ENCODE results near the gene KRTAP20-4. TPM values are rescaled to one million over a fixed set of nuclear protein-coding genes. Genes with fewer than 3 reads are reported as not detected.

Gene KRTAP20-4
- total RNA-seq, 1 donor from 2014 or later, result not detected

DNA sequence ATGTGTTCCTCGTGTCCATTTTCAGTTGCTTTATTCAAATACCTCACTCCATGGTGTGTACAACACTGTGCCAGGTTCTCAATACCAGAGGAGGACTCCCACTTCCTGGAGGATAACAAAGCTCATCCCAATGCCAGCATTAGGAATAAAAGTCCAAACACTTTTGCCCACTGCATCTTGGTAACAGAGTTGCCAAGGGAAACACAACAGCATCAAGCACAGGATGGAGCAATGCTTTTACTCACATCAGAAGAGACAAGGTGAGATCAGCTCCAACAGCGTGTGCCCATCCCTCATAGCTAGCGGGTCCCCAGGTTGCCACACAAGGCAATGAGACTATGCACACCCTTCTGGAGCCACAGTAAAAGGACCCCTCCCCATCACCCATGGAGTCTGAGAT lies 2.9 kb downstream of the KRTAP20-4 start:
- Mint-ChIP-seq H3K27me3 (no peaks in the 10 kb centered on the region), H3K36me3 (ENCODE audit: insufficient read depth) (no peaks in the 10 kb centered on the region), H3K4me1 (ENCODE audit: low read depth) (no peaks in the 10 kb centered on the region), H3K4me3 (ENCODE audit: low read depth) (no peak overlapping the region), H3K9me3 (ENCODE audit: low read depth) (peaks cover 19% of the 10 kb centered on the region), H3K27ac (no peak overlapping the region)
- no peak for TF ChIP-seq CTCF (IDR thresholded peaks at IDR 0.05; ENCODE audit: unreplicated experiment)
- DNase-seq (ENCODE audit: low spot score, unreplicated experiment), result no peak

DNA sequence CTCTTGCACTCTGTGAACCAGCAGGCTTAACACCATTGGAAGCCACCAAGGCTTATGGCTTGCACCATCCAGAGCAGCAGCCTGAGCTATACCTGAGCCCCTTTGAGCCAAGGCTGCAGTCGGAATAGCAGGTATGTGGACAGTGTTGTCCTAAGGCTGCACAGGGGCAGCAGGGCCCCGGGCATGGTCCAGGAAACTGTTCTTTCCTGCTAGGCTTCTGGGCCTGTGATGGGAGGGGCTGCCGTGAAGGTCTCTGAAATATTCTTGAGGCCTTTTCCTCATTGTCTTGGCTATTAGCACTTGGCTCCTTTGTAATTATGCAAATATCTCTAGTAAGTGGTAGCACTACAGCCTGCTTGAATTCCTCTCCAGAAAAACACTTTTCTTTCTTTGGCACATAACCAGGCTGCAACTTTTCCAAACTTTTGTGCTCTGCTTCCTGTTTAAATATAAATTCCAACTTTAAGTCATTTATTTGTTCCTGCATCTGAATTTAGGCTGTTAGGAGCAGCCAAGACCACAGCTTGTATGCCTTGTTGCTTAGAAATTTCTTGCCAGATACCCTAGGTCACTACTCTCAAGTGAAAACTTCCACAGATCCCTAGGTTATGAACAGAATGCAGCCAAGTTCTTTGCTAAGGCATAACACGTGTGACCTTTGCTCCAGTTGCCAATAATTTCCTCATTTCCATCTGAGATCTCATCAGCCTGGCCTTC lies 5.2 kb downstream of the KRTAP20-4 start:
- TF ChIP-seq CTCF (IDR thresholded peaks at IDR 0.05; ENCODE audit: unreplicated experiment), result no peak
- Mint-ChIP-seq H3K36me3 (ENCODE audit: insufficient read depth) (no peaks in the 10 kb centered on the region), H3K27ac (no peak overlapping the region), H3K4me3 (ENCODE audit: low read depth) (no peak overlapping the region), H3K9me3 (ENCODE audit: low read depth) (peaks cover 20% of the 10 kb centered on the region), H3K4me1 (ENCODE audit: low read depth) (no peaks in the 10 kb centered on the region), H3K27me3 (no peaks in the 10 kb centered on the region)
- DNase-seq (ENCODE audit: low spot score, unreplicated experiment), result no peak

GRCh38 chr21:30628109-30628508 lies 7.7 kb downstream of the KRTAP20-4 start:
- Mint-ChIP-seq H3K4me1 (ENCODE audit: low read depth) (no peaks in the 10 kb centered on the region), H3K27me3 (no peaks in the 10 kb centered on the region), H3K27ac (no peak overlapping the region), H3K9me3 (ENCODE audit: low read depth) (peaks cover 28% of the 10 kb centered on the region), H3K4me3 (ENCODE audit: low read depth) (no peak overlapping the region), H3K36me3 (ENCODE audit: insufficient read depth) (no peaks in the 10 kb centered on the region)
- TF ChIP-seq CTCF (IDR thresholded peaks at IDR 0.05; ENCODE audit: unreplicated experiment), result no peak
- no peak for DNase-seq (ENCODE audit: low spot score, unreplicated experiment)

- DNase-seq (ENCODE audit: low spot score, unreplicated experiment), result no peak
- no peak for TF ChIP-seq CTCF (IDR thresholded peaks at IDR 0.05; ENCODE audit: unreplicated experiment)
- Mint-ChIP-seq H3K9me3 (ENCODE audit: low read depth) (peaks cover 28% of the 10 kb centered on the region), H3K27ac (no peak overlapping the region), H3K4me1 (ENCODE audit: low read depth) (no peaks in the 10 kb centered on the region), H3K36me3 (ENCODE audit: insufficient read depth) (no peaks in the 10 kb centered on the region), H3K4me3 (ENCODE audit: low read depth) (no peak overlapping the region), H3K27me3 (no peaks in the 10 kb centered on the region)
Measured at GRCh38 chr21:30629200-30629599, 8.8 kb downstream of the KRTAP20-4 start.

- Mint-ChIP-seq H3K36me3 (ENCODE audit: insufficient read depth) (no peaks in the 10 kb centered on the region), H3K9me3 (ENCODE audit: low read depth) (peaks cover 9% of the 10 kb centered on the region), H3K27me3 (no peaks in the 10 kb centered on the region), H3K4me1 (ENCODE audit: low read depth) (no peaks in the 10 kb centered on the region), H3K27ac (no peak within 1 kb of the TSS), H3K4me3 (ENCODE audit: low read depth) (no peak within 1 kb of the TSS)
- no peak for DNase-seq (ENCODE audit: low spot score, unreplicated experiment)
- no peak for TF ChIP-seq CTCF (IDR thresholded peaks at IDR 0.05; ENCODE audit: unreplicated experiment)
Measured at GRCh38 chr21:30634906-30635305, 14.5 kb downstream of the KRTAP20-4 start, which contains the start of gene KRTAP20-2. TSS of gene KRTAP20-2 (plus strand) at chr21:30635206. CDS start at chr21:30635264, 58 bp downstream.

Data from progenitor cell of endocrine pancreas (in vitro differentiated cells).